Lower leg skin (tissue), 4 donors: ENCODE data around the gene RYK. TPM values are rescaled to one million over a fixed set of nuclear protein-coding genes. Genes with fewer than 3 reads are reported as not detected.
A peak's percentile ranks its signal among the peaks of the same experiment; 100 is the strongest.

Experiments used
- DNase-seq, 2 donors: peaks; one replicate each; pipeline ENCODE4 v3.0.0-alpha.2; 2019; ENCODE audit warnings: low spot score in 2 of 2
- H3K4me3 ChIP-seq: fragments of 200-600 bp; sonication (generic); 2 replicates; pipeline ENCODE4 v1.5.1; 2017; ENCODE audit warnings: mild to moderate bottlenecking, low read depth; ENCODE audit not compliant: poor library complexity, severe bottlenecking
- POLR2A ChIP-seq, 2 donors: fragments of 450-650 bp; IDR thresholded peaks; one replicate each; pipeline ENCODE4 v1.6.1; 2016 to 2017; ENCODE audit warnings: antibody characterized with exemption in 2 of 2, mild to moderate bottlenecking in 1 of 2, moderate library complexity in 1 of 2
- WGBS, 2 donors: methylation state at CpG; one replicate each; pipeline ENCODE4 v1.1.5; 2018; 5-methylcytosine and 5-hydroxymethylcytosine counted together
- intact Hi-C: fragments of 100-400 bp; cut with DNase I; formaldehyde crosslinking; loops from one replicate; pipeline ENCODE4 v1.15.0; 2023; ENCODE audit warnings: low total_unique reads
- total RNA-seq, 4 donors: library from RNA; depleted of rRNA; stranded (reverse); fragments of >200 nt; gene quantifications; one replicate each; pipeline ENCODE4 v1.1.0, GENCODE V29; 2016
- TF ChIP-seq, protein P1 (sequence below), 3 donors: fragments of 450-650 bp; IDR thresholded peaks; one replicate each; pipeline ENCODE4 v1.5.1; 2016; ENCODE audit warnings: antibody characterized with exemption in 3 of 3, mild to moderate bottlenecking in 3 of 3, moderate library complexity in 2 of 3

RYK gene
- total RNA-seq, 4 donors from 2014 or later = 44.8 to 66.7 (median 56.6) TPM

DNA sequence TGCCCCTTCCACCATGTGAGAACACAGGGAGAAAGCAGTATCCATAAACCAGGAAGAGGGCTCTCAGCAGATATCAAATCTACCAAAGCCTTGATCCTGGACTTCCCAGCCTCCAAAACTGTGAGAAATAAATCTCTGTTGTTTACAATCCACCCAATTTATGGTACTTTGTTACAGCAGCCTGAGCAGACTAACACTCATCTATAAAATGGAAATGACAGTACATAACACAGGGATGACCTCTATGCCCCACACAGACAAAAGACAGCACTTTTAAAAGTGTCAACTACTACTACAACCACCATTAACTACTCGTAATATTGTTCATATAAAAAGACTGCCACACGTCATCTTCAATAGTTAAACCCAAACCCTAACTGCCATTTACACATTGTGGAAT is 5.7 kb downstream of the RYK start:
- WGBS, 2 donors = 90 to 98% methylated on average over 2 of the region's 2 CpGs
- no peak overlapping the region for H3K4me3 ChIP-seq
- TF ChIP-seq POLR2A (IDR thresholded peaks at IDR 0.05) = no peak
- TF ChIP-seq, protein P1, sequence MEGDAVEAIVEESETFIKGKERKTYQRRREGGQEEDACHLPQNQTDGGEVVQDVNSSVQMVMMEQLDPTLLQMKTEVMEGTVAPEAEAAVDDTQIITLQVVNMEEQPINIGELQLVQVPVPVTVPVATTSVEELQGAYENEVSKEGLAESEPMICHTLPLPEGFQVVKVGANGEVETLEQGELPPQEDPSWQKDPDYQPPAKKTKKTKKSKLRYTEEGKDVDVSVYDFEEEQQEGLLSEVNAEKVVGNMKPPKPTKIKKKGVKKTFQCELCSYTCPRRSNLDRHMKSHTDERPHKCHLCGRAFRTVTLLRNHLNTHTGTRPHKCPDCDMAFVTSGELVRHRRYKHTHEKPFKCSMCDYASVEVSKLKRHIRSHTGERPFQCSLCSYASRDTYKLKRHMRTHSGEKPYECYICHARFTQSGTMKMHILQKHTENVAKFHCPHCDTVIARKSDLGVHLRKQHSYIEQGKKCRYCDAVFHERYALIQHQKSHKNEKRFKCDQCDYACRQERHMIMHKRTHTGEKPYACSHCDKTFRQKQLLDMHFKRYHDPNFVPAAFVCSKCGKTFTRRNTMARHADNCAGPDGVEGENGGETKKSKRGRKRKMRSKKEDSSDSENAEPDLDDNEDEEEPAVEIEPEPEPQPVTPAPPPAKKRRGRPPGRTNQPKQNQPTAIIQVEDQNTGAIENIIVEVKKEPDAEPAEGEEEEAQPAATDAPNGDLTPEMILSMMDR (IDR thresholded peaks at IDR 0.05) = no peak
- intact Hi-C loops = loop anchor here (5.0 kb wide), 1 partner anchor 503 kb away; no protein-coding TSS in a partner anchor
- no peak for DNase-seq

DNA sequence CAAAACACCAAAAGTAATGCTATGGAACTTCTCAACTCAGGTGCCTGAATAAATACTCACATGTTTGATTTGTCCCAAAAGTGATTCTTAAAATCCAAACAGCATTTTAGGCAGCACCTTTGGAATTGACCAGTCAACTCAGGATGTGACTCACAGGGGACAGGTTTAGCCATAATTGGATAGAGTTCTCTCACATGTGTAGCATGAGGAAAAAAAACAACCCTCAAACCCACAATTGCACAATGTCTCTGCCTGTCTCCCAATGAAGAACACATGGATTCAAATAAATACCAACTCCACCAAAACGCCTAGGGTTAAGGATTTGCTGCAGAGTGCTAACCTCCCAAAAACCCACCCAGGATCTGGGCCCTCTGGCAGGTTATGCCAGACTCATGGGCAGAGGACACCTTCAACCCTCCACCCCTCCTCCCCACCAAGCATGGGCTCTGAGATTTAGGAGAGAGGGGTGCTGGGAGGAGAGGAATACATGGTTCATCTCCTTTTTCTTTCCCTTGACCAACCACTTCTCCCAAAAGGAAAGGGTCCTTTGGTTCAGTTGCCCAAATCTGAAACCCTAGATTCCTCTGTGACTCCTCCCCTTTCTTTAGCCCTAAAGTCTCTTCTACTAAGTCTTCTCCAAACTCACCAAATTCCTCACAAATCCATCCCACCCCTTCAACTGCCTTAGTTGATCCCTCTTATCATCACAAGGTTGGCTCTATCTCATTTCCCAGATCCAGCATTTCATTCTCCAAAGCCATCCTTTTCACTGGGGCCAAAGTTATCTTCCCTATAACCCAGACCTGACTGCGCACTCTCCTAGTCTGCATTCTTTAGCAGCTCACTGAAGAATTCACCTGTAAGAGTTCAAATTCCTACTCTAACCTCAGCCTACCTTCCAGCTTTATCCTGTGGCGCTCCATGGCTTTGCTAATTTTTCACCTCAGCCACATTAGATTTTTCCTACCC is 7.7 kb downstream of the RYK start:
- TF ChIP-seq, protein P1 (IDR thresholded peaks at IDR 0.05) = no peak
- TF ChIP-seq POLR2A (IDR thresholded peaks at IDR 0.05) = no peak
- 67 to 70% methylated on average over 3 of the region's 3 CpGs for WGBS, 2 donors
- H3K4me3 ChIP-seq = no peak overlapping the region
- intact Hi-C loops = no loop called here
- peak in 1 of 2 donors; percentile 51 for DNase-seq

DNA sequence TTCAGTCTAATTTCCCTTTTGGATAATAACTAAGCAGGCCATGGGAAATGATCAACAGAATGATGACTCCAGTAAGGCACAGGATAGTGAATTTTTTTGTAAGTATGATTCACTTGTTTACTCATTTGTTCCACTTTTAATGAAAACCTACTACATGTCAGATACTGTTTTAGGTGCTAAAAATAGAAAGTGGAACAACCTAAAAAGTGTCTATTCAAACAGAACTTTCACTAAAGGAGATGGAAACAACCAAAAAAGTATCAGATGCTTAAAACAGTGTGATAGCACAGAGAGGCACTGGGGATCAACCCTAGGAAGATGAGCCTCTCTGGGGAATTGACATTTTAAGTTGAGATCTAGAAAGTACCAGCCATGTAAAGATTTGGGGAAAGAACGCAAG is 11.1 kb downstream of the RYK start:
- DNase-seq = no peak
- H3K4me3 ChIP-seq = no peak overlapping the region
- TF ChIP-seq, protein P1 (IDR thresholded peaks at IDR 0.05) = no peak
- no peak for TF ChIP-seq POLR2A (IDR thresholded peaks at IDR 0.05)
- 81 to 90% methylated on average over 1 of the region's 1 CpG for WGBS, 2 donors
- intact Hi-C loops = no loop called here

DNA sequence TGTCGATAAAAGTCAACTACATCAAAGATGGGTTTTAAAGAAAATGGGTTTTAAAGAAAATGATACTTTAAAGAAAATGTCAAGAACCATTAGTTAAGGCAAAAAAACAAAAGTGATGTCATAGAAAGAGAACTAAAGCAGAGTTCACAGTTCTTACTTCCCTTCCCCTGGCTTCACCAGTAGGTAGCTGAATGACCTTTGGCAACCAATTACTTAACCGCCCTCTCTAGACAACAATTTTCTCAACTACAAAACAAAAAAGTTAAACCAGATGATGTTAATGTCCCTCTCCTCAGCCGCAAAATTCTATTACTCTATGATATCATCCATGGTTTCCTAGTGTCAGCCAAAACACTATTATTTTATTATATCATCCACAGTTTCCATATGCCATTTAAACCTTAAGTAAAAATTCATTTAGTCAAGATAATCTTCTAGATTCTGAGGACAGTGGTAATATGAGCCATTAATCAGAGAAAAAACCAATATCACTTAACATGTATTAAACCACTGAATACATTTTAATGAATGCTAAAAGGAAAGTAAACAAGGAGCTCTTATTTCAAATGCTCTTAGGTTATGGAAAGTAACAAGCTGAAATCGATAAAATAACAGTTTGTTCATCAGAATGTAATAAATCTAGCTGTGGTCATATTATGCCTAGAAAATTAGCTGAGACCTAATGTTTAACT is 13.1 kb downstream of the RYK start:
- intact Hi-C loops = no loop called here
- TF ChIP-seq, protein P1 (IDR thresholded peaks at IDR 0.05) = no peak
- TF ChIP-seq POLR2A (IDR thresholded peaks at IDR 0.05) = no peak
- 57 to 61% methylated on average over 4 of the region's 4 CpGs for WGBS, 2 donors
- H3K4me3 ChIP-seq = no peak overlapping the region
- DNase-seq = no peak

DNA sequence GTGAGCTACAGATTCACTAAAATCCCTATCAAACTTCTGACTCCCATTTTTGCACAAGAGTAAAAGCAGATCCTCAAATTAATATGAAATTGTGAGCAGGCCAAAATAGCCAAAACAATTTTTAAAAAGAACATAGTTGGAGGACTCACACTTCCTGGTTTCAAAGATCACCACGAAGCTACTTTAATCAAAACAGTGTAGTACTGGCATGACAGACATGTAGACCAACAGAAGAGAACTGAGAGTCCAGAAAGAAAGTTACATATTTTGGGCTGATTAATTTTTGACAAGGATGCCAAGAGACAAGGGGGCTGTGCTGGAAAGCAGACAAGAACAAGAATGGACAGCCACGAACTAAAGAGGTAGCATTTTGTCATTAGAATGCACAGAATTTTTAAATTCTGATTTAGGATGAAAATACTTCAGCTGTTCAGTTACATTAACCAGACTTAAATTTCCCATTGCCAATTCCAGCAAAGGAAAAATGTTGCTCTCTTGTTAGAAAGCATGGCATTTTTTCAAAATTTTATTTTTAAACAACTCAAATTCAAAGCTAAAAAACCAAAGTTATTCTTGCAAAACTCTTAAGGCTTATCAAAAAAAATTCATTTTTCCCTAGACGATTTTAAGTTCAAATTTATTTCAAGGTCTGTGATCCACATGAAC is 14.0 kb downstream of the RYK start:
- no peak for TF ChIP-seq POLR2A (IDR thresholded peaks at IDR 0.05)
- TF ChIP-seq, protein P1 (IDR thresholded peaks at IDR 0.05) = no peak
- whole genome bisulfite sequencing, 2 donors = 39 to 41% methylated on average over 3 of the region's 3 CpGs
- intact Hi-C loops = no loop called here
- no peak overlapping the region for H3K4me3 ChIP-seq
- no peak for DNase-seq
